ENCODE measurements around the gene DOCK1.

DNA sequence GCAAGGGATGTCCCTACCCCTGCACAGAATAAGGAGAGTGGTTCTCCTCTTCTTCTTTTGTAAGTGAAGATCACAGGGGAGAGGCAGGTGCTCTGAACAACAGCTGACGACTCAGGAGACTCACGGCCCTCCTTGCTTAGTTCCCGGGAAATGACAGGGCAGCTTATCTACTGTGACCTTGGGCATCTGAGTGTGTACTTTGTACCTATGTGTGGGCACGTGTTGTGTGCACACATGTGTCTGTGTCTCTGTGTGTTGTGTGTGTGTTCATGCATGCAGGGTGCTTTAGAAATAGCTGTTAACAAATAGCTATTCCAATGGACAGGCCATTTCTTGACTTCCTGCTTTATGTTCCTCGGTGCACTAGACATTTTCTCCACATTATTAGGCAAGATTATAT lies 563.4 kb downstream of the DOCK1 start:
- TF ChIP-seq, protein P1, sequence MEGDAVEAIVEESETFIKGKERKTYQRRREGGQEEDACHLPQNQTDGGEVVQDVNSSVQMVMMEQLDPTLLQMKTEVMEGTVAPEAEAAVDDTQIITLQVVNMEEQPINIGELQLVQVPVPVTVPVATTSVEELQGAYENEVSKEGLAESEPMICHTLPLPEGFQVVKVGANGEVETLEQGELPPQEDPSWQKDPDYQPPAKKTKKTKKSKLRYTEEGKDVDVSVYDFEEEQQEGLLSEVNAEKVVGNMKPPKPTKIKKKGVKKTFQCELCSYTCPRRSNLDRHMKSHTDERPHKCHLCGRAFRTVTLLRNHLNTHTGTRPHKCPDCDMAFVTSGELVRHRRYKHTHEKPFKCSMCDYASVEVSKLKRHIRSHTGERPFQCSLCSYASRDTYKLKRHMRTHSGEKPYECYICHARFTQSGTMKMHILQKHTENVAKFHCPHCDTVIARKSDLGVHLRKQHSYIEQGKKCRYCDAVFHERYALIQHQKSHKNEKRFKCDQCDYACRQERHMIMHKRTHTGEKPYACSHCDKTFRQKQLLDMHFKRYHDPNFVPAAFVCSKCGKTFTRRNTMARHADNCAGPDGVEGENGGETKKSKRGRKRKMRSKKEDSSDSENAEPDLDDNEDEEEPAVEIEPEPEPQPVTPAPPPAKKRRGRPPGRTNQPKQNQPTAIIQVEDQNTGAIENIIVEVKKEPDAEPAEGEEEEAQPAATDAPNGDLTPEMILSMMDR (conservative IDR thresholded peaks at IDR 0.05) = no peak
- TF ChIP-seq ZFX (IDR thresholded peaks at IDR 0.05) = no peak

Data from C4-2B (cell line).